GM12872 (cell line): ENCODE results near the gene TMEM220.

Source experiments
- CTCF ChIP-seq: IDR thresholded peaks from 3 replicates; pipeline ENCODE4 v1.5.1; 2011; ENCODE audit warnings: low read depth, mild to moderate bottlenecking, low read length, moderate library complexity; ENCODE audit not compliant: insufficient read depth

The TMEM220 gene

GRCh38 chr17:10729334-10730193, at the start of gene TMEM220:
Gene TMEM220, minus strand, starts transcription at chr17:10730023. Its CDS starts 172 bp downstream, at chr17:10729851.
- TF ChIP-seq CTCF, result no peak

GRCh38 chr17:10779609-10780008, 49.8 kb upstream of the TMEM220 start:
- no peak for TF ChIP-seq CTCF

- no peak for TF ChIP-seq CTCF
Measured at GRCh38 chr17:10777890-10778289, 48.1 kb upstream of the TMEM220 start.

GRCh38 chr17:10777131-10777807, 47.4 kb upstream of the TMEM220 start:
- no peak for TF ChIP-seq CTCF

- TF ChIP-seq CTCF, result no peak
Measured at GRCh38 chr17:10776381-10776780, 46.6 kb upstream of the TMEM220 start.

GRCh38 chr17:10775740-10776356, 46.0 kb upstream of the TMEM220 start:
- no peak for TF ChIP-seq CTCF

- TF ChIP-seq CTCF, result no peak
Measured at GRCh38 chr17:10775058-10775457, 45.2 kb upstream of the TMEM220 start.
